IPS-15b (cell line): ENCODE measurements around the gene CACNA1C.
A peak's percentile ranks its signal among the peaks of the same experiment; 100 is the strongest.

ENCODE experiments used
- H3K27me3 ChIP-seq: one replicate; pipeline ENCODE4 v1.6.1; 2013; ENCODE audit warnings: low read length; ENCODE audit not compliant: control insufficient read depth, insufficient read depth
- H3K36me3 ChIP-seq: one replicate; pipeline ENCODE4 v1.6.1; 2013; ENCODE audit warnings: low read length; ENCODE audit not compliant: control insufficient read depth, insufficient read depth
- H3K4me1 ChIP-seq: one replicate; pipeline ENCODE4 v1.6.1; 2013; ENCODE audit warnings: mild to moderate bottlenecking, low read length; ENCODE audit not compliant: control insufficient read depth, insufficient read depth
- H3K4me3 ChIP-seq: one replicate; pipeline ENCODE4 v1.5.1; 2013; ENCODE audit warnings: low read depth, low read length
- H3K9ac ChIP-seq: one replicate; pipeline ENCODE4 v1.6.1; 2013; ENCODE audit warnings: low read depth, mild to moderate bottlenecking, low read length
- H3K9me3 ChIP-seq: one replicate; pipeline ENCODE4 v1.6.1; 2013; ENCODE audit warnings: mild to moderate bottlenecking, low read length; ENCODE audit not compliant: control insufficient read depth, insufficient read depth

Gene CACNA1C

DNA sequence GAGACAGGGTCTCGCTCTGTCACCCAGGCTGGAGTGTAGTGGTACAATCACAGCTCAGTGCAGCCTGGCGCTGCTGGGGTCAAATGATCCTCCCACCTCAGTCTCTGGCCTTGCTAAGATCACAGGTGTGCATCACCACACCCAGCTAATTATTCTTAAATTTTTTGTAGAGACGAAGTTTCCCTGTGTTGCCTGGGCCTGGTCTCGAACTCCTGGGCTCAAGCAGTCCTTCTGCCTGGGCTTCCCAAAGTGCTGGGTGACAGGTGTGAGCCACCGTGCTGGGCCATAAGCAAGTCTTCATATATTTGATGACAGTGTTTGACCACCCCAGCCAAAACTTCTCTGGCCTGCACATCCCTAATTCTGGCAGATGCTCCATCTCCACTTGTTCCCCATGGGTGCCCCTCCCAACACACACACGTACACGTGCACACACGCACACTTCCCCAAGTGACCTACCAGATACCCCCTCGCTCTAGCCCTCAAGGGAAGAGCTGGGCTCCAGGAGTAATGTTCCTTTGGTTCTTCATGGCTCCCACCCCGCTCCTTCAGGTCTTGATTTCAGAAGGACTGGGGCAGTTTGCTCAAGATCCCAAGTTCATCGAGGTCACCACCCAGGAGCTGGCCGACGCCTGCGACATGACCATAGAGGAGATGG is 637.7 kb downstream of the CACNA1C start:
- H3K9me3 ChIP-seq, result no peaks in the 10 kb centered on the region
- no peak overlapping the region for H3K9ac ChIP-seq
- no peaks in the 10 kb centered on the region for H3K36me3 ChIP-seq
- peak overlapping the region; percentile 77 for H3K4me3 ChIP-seq
- peaks cover 21% of the 10 kb centered on the region for H3K27me3 ChIP-seq
- peaks cover 10% of the 10 kb centered on the region for H3K4me1 ChIP-seq

DNA sequence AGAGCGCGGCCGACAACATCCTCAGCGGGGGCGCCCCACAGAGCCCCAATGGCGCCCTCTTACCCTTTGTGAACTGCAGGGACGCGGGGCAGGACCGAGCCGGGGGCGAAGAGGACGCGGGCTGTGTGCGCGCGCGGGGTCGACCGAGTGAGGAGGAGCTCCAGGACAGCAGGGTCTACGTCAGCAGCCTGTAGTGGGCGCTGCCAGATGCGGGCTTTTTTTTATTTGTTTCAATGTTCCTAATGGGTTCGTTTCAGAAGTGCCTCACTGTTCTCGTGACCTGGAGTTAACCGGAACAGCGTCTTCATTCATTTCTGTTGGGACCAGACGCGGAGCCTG is 638.2 kb downstream of the CACNA1C start:
- Histone ChIP-seq H3K4me1 (peaks cover 10% of the 10 kb centered on the region), H3K4me3 (peak overlapping the region; percentile 77), H3K9me3 (no peaks in the 10 kb centered on the region), H3K27me3 (peaks cover 21% of the 10 kb centered on the region), H3K9ac (peak overlapping the region; percentile 81), H3K36me3 (no peaks in the 10 kb centered on the region)

DNA sequence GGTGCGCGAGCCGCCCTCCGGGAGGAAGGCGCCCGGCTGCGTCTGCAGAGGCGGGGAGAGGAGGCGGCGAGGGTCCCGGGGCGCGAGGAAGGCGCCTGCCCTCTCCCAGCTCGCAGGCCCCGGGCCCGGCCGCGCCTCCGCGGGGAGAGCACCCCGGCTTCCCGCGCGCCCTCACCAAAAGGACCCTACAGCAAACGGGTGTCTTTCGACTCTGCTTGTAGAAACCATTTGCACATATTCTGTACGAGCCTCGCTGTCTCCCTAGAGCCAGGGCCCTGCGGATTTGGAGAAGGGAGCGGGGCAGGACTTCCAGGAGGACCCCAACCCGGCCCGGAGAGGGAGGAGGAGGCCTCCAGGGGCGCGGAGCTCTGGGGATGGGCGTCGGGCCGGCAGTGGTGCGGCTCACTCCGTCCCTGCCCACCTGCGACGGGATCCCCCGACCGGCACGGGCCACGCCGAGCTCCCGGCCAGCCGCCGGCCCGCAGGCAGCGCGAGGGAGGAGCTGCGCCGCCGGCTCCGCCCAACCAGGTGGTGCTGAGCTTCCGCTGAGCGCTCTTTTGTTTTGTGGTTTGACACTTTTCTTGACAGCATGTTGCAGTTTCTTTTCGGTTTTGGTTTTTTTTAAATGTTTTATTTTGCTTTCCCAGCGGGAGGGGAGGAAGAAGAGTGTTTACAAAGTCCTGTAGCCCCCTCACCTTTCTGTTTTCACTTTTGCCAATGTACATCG is 638.7 kb downstream of the CACNA1C start:
- Histone ChIP-seq H3K36me3 (no peaks in the 10 kb centered on the region), H3K9me3 (no peaks in the 10 kb centered on the region), H3K9ac (peak overlapping the region; percentile 81), H3K4me3 (peak overlapping the region; percentile 77), H3K27me3 (peaks cover 23% of the 10 kb centered on the region), H3K4me1 (peaks cover 10% of the 10 kb centered on the region)

DNA sequence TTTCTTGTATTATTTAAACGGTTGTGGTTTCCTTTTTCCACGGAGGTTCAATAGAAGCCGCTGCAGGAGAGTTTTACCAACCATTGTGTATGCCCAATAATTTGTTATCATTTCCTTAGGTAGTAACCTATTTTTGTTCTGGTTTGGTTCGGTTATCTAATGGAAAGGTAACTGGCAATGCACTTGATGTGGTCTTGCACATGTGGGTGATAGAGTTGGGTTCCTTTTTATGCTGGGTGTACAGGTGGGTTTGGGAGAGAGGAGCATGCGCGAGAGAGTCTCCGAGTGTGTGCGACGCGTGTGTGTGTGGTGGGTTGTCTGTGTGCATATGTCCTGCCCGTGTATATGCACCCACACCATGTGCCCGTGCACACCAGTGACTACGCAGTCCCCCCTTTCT is 639.3 kb downstream of the CACNA1C start:
- H3K9me3 ChIP-seq, result no peaks in the 10 kb centered on the region
- peaks cover 10% of the 10 kb centered on the region for H3K4me1 ChIP-seq
- no peak overlapping the region for H3K9ac ChIP-seq
- H3K27me3 ChIP-seq, result peaks cover 26% of the 10 kb centered on the region
- no peaks in the 10 kb centered on the region for H3K36me3 ChIP-seq
- peak overlapping the region; percentile 77 for H3K4me3 ChIP-seq

DNA sequence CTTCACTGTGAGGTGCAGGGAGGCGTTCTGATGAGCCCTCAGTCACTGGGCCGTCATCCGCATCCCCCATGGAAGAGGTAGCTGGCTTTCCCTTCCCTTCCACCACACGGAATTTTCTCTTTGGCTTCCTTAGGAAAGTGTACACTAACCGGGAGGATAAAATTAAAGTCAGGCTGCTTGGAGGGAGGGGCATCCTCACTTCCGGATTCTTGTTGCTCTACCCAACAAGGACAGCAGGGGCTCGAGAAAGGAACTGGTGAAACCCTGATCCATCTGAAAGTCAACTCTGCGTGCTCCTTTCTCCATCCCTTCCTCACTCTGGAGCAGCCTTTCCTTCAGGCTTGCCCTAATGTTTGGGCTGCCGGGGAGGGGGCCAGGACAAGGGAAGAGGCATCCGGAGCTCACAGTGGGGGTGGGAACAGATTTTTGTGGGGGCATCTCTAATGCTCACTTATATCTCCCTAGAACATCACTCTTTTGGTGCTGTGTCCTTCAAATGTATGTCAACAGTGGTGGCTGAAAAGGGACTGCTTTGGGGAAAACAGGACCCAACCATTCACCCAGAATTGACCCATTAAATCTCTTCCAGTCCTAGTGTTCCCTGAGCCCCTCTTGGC is 640.6 kb downstream of the CACNA1C start:
- Histone ChIP-seq H3K9me3 (no peaks in the 10 kb centered on the region), H3K9ac (no peak overlapping the region), H3K27me3 (peaks cover 27% of the 10 kb centered on the region), H3K36me3 (no peaks in the 10 kb centered on the region), H3K4me1 (peaks cover 10% of the 10 kb centered on the region), H3K4me3 (no peak overlapping the region)

DNA sequence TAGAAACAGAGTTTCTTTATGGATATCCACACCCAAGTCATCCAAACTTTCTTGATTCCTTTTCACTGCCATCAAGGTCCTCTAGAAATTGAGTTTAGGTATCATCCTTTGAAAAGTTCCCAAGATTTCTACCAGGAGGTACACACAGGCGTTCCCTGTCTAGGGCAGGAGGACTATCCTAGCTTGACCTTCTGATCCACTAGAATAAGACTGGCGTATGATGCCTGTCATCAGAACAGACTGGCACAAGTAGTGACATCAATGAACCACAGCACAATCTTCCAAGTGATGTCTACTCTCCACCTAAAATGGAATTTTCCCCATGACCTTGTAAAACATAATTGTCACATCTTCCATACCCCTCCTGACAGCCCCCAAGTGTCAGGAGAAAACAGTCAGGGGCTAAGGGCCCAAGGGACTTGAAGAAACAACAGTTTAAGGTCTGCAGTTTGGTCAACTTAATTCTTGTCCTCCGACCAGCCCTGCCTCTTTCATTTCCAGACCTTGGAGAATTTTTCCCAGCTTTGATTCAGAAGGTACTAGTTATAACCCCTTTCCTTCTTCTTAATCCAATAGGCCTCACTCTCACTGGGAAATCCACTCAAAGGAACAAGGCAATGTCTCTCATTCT is 641.3 kb downstream of the CACNA1C start:
- H3K4me3 ChIP-seq, result no peak overlapping the region
- H3K27me3 ChIP-seq, result peaks cover 27% of the 10 kb centered on the region

DNA sequence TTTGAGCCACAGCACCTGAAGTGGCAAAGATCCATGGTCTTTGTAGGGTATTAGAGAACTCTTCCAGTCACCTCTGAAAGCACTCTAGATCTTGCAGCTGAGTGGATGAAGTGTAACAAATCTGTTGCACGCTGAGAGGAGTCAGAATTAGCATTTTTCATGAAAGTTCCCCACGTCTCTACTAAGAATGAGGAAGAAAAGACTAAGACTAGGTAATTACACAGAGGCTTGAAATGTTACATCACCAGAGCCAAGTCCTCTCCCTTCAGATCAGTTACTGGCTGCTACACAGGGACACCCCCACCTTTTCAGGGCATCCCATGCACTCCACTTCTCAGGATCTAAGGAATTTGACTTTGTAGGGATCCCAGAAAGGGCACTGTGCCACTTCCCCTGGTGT is 643.3 kb downstream of the CACNA1C start:
- Histone ChIP-seq H3K9ac (no peak overlapping the region), H3K4me3 (no peak overlapping the region), H3K9me3 (no peaks in the 10 kb centered on the region), H3K4me1 (peaks cover 9% of the 10 kb centered on the region), H3K27me3 (peaks cover 16% of the 10 kb centered on the region), H3K36me3 (no peaks in the 10 kb centered on the region)

More for the DNA sequence above, 641.3 kb downstream of the CACNA1C start:
- Histone ChIP-seq H3K9ac (no peak overlapping the region), H3K9me3 (no peaks in the 10 kb centered on the region), H3K36me3 (no peaks in the 10 kb centered on the region), H3K4me1 (peaks cover 10% of the 10 kb centered on the region)

DNA sequence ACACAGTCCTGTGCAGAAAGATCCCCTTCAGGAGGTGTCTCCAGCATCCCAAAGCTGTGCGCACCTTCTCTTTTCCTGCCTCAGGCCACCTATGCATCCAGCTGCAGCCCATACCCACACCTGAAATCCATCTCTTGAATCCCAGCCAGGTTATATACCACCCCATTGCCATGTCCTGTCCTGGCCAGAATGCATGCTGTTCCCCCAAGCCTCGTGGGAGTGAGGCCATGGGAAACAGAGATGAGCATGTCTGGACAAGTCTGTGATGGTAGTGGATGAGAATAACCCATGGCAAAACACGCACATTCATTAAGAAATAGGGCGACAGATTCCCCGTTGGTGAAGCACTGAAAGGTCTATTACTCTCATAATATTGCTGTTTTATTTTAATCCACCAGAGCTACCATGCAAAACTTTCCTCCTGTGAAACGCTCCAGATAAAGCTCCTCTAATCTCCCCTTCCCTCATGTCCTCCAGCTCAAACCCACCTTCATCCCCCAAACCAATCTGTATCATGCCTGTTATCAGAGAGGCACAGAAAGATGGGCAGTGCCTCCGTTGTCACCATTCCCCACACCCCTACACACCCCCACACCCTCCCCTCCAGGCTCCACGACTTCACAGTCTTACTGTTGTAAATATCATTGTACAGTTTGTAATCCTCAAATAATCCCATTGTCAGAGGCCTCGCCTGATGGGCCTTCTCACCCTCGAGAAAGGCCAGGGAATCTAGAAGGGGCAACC is 644.4 kb downstream of the CACNA1C start:
- Histone ChIP-seq H3K36me3 (no peaks in the 10 kb centered on the region), H3K9ac (no peak overlapping the region), H3K27me3 (peaks cover 16% of the 10 kb centered on the region), H3K4me1 (peaks cover 4% of the 10 kb centered on the region), H3K9me3 (no peaks in the 10 kb centered on the region), H3K4me3 (no peak overlapping the region)

DNA sequence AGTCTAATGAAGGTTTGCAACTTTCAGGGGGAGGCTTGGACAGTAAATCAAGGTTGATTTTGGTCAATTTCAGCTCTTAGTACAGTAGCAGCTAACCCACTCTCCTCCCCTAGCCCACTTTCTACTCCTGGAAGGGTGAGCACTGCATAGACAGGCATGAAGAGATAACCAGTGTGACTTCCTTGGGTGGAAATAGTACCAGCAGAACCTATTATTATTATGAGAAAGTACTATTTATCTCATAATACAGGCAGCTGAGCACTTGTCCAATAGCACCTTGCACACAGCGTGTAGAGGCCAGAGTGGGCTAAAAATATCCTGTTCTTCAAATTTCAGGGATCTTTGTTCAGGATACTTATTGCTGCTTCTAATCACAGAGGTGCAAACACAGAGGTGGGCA is 645.8 kb downstream of the CACNA1C start:
- Histone ChIP-seq H3K9ac (no peak overlapping the region), H3K36me3 (no peaks in the 10 kb centered on the region), H3K4me1 (no peaks in the 10 kb centered on the region), H3K27me3 (peaks cover 14% of the 10 kb centered on the region), H3K4me3 (no peak overlapping the region), H3K9me3 (no peaks in the 10 kb centered on the region)

DNA sequence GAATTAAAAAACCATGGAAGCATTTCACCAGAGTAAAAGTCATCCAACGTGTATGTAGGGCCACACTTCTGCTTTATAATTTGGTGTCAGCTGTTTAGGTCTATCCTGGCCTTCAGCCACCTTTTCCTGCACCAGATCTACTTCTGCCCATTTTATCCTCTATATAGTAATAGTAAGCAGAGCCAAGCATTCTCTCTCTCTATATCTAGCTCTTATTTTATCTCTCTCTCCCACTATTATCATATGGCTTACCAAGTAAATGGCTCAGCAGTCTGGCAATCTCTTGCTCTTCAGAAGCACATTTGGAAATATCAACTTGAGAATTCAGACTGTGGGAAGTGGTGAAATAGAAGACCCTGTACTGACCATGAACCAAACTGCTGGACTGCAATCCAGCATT is 657.9 kb downstream of the CACNA1C start:
- Histone ChIP-seq H3K4me3 (no peak overlapping the region), H3K36me3 (no peaks in the 10 kb centered on the region), H3K9me3 (no peaks in the 10 kb centered on the region), H3K9ac (no peak overlapping the region), H3K27me3 (no peaks in the 10 kb centered on the region), H3K4me1 (no peaks in the 10 kb centered on the region)

DNA sequence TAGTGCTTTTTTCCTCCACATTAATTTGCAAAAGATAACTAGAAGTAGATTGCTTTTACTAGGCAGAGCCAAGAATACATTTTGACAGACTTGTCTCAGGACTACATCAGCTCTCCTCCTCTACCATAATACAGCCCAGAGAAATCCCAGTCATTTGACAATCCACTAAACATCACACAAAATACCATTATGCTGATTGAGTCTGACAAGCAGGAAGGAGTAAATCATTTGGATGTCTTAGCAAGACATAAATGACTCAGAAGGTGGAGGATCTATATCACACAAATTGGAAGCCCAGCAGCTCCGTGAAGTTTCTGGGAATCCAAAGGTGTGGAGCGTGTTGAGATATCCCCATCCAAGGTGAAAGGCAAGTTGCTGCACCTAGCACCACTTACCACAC is 666.6 kb downstream of the CACNA1C start:
- Histone ChIP-seq H3K27me3 (peaks cover 24% of the 10 kb centered on the region), H3K4me1 (no peaks in the 10 kb centered on the region), H3K9me3 (no peaks in the 10 kb centered on the region), H3K9ac (no peak overlapping the region), H3K4me3 (no peak overlapping the region), H3K36me3 (no peaks in the 10 kb centered on the region)
